Measurements from ENCODE around the gene AK5.

GRCh38 chr1:77465139-77465538, 183.3 kb downstream of the AK5 start:
- no peak for TF ChIP-seq CTCF (IDR thresholded peaks at IDR 0.05; ENCODE audit: low read depth, low read length)
- TF ChIP-seq POLR2A (IDR thresholded peaks at IDR 0.05; ENCODE audit: extremely low read depth, insufficient read length) = no peak

Measured in NB4 (cell line).